HG03354 (cell line): ENCODE data around the gene CCDC110.

Experiments
- ATAC-seq: cut with Tn5 transposase; IDR thresholded peaks from one replicate; pipeline ENCODE4 v1.9.1; 2021; ENCODE audit warnings: mild to moderate bottlenecking; ENCODE audit not compliant: unreplicated experiment, poor library complexity, severe bottlenecking

Gene CCDC110

DNA sequence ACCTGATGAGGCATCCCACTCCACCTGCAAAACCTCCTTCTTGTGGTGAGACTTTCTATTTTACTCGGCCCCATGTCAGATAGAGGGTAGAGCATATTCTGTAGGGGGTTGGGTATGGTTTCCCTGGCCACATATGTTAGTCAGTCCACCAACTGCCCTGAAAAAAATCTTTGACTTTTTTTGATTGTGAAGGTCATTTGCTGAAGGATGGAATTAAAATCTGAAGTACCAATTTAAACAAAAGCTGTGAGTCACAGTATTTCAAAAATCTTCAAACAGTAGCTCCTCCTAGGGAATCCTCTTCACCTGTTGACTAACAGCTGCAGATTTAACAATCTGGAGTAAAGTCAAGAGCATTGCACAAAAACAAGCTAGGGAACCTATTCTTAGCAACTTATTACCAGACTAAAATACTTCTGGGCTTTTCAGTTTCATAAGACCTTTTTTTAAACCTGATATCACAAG, 8.0 kb upstream of the CCDC110 start:
- ATAC-seq, result peak; percentile 91

DNA sequence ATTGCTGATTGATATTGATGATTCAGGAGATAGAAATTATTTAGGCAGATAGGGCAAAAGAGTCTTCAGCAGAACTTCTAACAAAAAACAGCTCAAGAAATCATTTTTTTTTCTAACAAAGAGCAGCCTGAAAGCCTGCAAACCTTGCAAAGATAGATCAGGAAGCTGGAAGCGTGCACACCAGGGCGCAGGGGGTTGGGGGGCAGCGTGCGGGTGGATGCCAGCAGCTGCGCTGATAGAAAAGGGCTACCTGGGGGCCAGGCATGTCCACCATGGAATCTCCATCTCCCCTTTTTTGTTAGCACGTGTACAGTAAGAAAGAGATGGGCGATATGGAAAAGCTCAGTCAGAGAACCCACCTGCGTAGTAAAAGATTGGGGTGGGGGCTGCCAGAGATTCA, 1.7 kb upstream of the CCDC110 start:
- no peak for ATAC-seq

DNA sequence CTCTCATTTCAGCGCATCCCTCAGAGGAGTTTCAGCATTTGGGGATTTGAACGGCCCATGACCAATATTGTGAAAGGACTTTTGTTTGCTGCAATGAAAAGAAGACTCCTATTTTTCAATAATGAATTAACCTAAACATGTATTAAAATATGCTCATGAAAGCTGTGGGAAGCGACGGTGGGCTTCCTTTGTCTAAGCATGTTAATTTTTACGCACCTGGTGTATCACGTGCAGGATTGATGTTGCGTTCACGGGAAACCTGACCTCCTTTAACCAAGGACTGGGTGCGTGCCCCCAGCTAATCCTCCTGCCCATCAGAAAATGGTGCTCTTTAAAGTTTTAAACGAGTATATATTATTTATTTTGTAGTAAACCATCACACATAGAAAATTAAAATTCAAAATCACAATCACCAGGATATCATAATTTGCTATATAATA, 590 bp upstream of the CCDC110 start:
- no peak for ATAC-seq

GRCh38 chr4:185470501-185471195, 885 bp downstream of the CCDC110 start:
- ATAC-seq, result no peak

DNA sequence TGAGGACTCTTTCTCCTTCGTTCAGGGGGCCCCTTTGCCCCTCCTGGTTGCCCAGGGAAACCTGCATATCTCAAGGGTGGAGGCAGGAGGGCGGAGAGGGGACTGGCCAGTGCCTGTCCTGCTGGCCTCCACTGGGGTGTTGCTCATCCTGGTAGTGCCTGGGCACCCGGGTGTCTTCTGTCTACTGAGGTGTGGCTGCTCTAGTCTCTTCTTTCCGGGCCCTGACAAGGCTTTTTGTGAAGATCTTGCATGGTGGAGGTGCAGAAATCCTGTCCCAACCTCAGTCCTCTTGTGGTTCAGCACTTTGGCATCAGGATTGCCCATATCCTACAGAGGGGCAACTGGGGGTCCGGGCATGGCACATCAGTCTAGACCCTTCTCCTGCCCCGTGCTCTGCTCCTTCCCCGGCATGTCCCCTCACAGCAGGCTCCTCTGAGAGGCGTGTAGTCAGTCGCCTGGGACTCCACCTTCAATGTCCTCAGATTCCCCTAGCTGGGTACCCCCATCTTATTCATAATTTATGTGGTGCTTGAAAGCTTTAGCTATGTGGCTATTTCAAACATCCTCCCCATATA, 1.9 kb downstream of the CCDC110 start:
- ATAC-seq, result no peak

GRCh38 chr4:185468999-185469398, 2.5 kb downstream of the CCDC110 start:
- no peak for ATAC-seq

DNA sequence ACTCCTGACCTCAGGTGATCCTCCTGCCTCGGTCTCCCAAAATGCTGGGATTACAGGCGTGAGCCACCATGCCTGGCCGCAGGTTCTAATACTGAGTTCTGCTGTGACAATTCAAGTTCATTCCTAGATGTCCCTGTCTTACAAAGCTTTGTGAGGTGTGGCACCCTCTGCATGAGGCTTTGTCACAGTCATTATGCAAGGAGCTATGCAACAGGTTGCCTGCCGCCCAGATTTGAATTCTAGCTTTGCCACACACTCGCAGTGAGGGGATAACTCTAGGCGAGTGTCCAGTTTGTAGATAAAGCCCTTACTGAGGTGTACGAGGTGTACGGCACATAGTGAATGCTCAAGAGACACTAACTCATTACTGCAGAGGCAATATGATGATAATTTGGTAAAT, 3.5 kb downstream of the CCDC110 start:
- ATAC-seq, result no peak

GRCh38 chr4:185467101-185467500, 4.4 kb downstream of the CCDC110 start:
- ATAC-seq, result no peak

DNA sequence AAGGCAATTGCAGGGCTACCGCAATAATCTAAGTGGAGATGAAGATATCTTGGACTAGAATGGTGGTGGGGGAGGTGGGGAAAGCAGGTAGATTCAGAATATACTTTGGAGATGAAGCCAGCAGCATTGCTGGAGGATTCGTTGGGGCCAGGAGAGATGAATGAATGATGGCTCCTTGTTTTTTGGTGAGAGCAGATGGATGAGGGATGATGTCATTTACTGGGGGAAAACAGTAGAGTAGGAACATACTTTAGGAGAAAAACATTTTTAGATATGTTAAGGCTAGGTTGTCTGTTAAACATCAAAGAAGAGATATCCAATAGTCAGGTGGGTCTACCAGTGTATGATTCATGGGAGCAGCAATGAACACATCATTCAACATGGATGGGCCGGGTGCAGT, 5.8 kb downstream of the CCDC110 start:
- no peak for ATAC-seq

GRCh38 chr4:185464887-185465286, 6.6 kb downstream of the CCDC110 start:
- ATAC-seq, result no peak

GRCh38 chr4:185464183-185464582, 7.3 kb downstream of the CCDC110 start:
- no peak for ATAC-seq

GRCh38 chr4:185463541-185463940, 8.0 kb downstream of the CCDC110 start:
- no peak for ATAC-seq

DNA sequence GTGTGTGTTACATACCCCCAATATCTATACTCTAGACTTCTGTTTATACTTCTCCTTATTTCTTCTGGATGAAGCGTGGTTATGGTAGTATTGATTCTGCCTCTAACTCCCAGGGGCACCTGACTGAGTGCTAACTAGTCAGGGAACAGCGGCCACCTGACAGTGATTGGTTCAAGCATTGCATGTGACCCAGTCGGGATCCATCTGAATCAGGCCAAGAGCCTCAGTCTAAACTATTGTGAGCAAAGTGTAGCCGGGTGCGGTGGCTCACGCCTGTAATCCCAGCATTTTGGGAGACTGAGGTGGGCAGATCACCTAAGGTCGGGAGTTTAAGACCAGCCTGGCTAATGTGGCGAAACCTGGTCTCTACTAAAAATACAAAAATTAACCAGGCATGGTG, 10.0 kb downstream of the CCDC110 start:
- no peak for ATAC-seq

DNA sequence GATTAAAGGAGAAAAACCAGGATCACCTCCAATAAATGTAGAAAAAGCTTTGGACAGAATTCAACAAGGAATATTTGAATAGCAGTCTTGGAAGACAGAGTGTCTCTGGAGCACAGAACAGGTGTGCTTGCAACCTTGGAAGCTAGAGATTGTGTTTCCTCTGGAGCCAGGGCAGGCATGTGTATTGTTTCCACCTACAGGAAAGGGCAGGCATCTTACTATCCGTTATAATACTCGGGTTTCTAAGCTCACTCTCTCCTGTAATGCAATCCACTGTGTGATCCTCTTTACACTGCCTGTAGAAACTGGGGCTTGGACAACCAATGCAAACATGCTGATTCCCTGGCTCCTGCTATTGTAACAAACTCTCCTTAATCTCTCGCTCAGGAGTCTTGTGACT, 14.4 kb downstream of the CCDC110 start:
- no peak for ATAC-seq

DNA sequence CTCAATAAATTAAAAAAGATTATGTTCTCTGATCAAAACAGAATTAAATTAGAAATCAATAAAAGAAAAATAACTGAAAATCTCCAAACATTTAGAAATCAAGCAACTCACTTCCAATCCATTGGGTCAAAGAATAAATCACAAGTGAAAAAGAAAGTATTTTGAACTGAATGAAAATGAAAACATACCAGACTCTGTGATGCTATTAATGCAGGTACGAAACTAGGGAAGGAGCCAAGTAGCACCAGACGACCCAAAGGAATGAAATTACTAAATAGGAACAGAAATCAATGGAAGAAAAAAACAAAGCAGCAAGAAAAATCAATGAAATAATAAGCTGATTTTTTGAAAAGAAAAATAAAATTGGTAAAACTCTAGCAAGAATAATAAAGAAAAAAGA, 15.4 kb downstream of the CCDC110 start:
- no peak for ATAC-seq

- no peak for ATAC-seq
These were observed 26.3 kb downstream of the CCDC110 start for GRCh38 chr4:185445209-185445608.

DNA sequence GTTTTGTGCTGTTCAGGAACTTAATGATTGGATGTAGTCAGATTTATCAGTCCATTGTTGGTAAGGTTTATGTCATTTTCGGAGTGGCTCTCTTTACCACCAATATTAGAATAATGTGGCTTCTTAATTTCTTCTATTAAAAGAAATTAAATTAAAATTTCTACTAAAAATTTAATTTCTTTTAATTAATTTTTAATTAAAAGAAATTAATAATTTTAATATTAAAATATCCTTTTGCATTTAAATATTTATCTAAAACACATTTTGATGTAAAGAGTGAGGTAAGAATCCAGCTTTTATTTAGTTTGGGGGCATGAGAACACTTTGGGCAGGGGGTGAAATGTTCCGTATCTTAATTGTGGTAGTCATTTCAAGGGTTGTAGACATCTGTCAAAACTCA, 30.1 kb downstream of the CCDC110 start:
- no peak for ATAC-seq

DNA sequence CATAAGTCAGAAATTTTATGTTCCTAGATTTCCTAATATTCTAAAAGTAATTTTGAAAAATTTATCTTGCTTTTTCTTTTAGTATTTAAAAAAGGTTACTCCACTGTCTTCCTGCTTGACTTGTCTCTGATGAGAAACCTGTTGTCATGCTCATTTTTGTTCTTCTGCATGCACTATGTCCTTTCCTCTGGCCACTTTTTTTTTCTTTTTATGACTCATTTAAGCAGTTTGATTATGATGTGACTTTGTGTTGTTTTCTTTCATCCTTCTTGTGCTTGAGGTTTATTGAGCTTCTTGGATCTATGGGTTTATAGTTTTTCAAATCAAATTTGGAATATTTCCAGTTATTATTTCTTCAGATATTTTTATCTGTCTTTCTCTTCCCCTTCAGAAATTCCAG, 33.7 kb downstream of the CCDC110 start:
- no peak for ATAC-seq

- ATAC-seq, result no peak
These were observed 36.1 kb downstream of the CCDC110 start for GRCh38 chr4:185435466-185435865.

DNA sequence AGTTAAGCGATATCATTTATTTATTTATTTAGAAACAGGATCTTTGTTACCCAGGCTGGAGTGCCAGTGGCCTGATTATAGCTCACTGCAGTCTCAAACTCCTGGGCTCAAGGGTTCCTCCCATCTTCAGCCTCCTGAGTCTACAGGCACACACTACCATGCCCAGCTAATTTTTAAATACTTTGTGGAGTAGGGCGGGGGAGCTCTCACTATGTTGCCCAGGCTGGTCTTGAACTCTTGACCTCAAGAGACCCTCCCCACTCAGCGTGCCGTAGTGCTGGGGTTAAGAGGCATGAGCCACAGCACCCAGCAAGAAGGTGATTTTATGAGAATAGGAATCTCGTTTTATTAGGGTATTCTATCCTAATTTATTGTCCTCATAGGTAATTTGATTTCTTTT, 41.9 kb downstream of the CCDC110 start:
- ATAC-seq, result no peak

- no peak for ATAC-seq
These were observed 44.4 kb downstream of the CCDC110 start for GRCh38 chr4:185426960-185427688.
